ENCODE measurements around the gene SLC12A8.

- TF ChIP-seq MAX (IDR thresholded peaks at IDR 0.05) (no peak), TFAP4 (IDR thresholded peaks at IDR 0.05; ENCODE audit: borderline replicate concordance, low read depth) (no peak), ZNF430 (CRISPR knock-in tag; IDR thresholded peaks at IDR 0.05) (no peak), NR1H2 (CRISPR knock-in tag; IDR thresholded peaks at IDR 0.05; ENCODE audit: borderline replicate concordance, low read depth) (no peak), REST (IDR thresholded peaks at IDR 0.05; ENCODE audit: borderline replicate concordance in 1 of 2, low read depth in 1 of 2, low read length in 2 of 2) (no peak), NFRKB (IDR thresholded peaks at IDR 0.05) (no peak), SRSF4 (IDR thresholded peaks at IDR 0.05; ENCODE audit: low read depth, low read length, poor library complexity, severe bottlenecking) (no peak), MED1 (CRISPR knock-in tag; IDR thresholded peaks at IDR 0.05) (no peak), ZNF317 (CRISPR knock-in tag; IDR thresholded peaks at IDR 0.05) (no peak), THAP7 (CRISPR knock-in tag; IDR thresholded peaks at IDR 0.05) (no peak)
These were observed 26.2 kb upstream of the SLC12A8 start for GRCh38 chr3:125238759-125239158.

Measured in HepG2 (cell line).